A673 (cell line): ENCODE measurements around the gene XRCC3. TPM values are rescaled to one million over a fixed set of nuclear protein-coding genes. Genes with fewer than 3 reads are reported as not detected.

Source experiments
- BruUV-seq: library from RNA; stranded (reverse); fragments of 400-500 nt; replicated peaks from 2 replicates; lab custom pipeline; 2021; lab: Mats Ljungman, UMichigan
- CTCF ChIA-PET: fragments of 300-600 bp; sonication (Branson Sonifier 250); formaldehyde crosslinking; loops from one replicate; lab custom pipeline; 2022; ENCODE audit warnings: antibody characterized with exemption; lab: Charles Lee
- POLR2A ChIA-PET: fragments of 300-600 bp; sonication (Branson Sonifier 250); formaldehyde crosslinking; loops from one replicate; lab custom pipeline; 2022; ENCODE audit warnings: antibody characterized with exemption; ENCODE audit not compliant: low non-redundant PET; lab: Charles Lee
- DNase-seq: peaks from one replicate; pipeline ENCODE4 v3.0.0-alpha.2; 2015; ENCODE audit warnings: low spot score
- H3K27ac ChIP-seq: fragments of 200-600 bp; sonication (generic); 2 replicates; pipeline ENCODE4 v1.5.1; 2016; ENCODE audit warnings: mixed run types, low read depth, mild to moderate bottlenecking, mixed read lengths, antibody characterized with exemption, low read length; ENCODE audit not compliant: poor library complexity, severe bottlenecking
- H3K27me3 ChIP-seq: fragments of 200-600 bp; sonication (generic); replicated peaks from 2 replicates; pipeline ENCODE4 v1.6.1; 2017; ENCODE audit warnings: mixed run types, low read depth, mild to moderate bottlenecking, mixed read lengths, antibody characterized with exemption, low read length; ENCODE audit not compliant: insufficient read depth, poor library complexity
- H3K36me3 ChIP-seq: fragments of 200-600 bp; sonication (generic); 2 replicates; pipeline ENCODE4 v1.6.1; 2016; ENCODE audit warnings: mixed run types, mild to moderate bottlenecking, mixed read lengths, antibody characterized with exemption, low read length; ENCODE audit not compliant: insufficient read depth, poor library complexity, severe bottlenecking
- H3K4me1 ChIP-seq: fragments of 200-600 bp; sonication (generic); 2 replicates; pipeline ENCODE4 v1.6.1; 2017; ENCODE audit warnings: mixed run types, mild to moderate bottlenecking, mixed read lengths, antibody characterized with exemption, low read length; ENCODE audit not compliant: insufficient read depth, poor library complexity, severe bottlenecking
- H3K4me3 ChIP-seq: fragments of 200-600 bp; sonication (generic); 2 replicates; pipeline ENCODE4 v1.5.1; 2016; ENCODE audit warnings: low read depth, mixed run types, mild to moderate bottlenecking, mixed read lengths, low read length; ENCODE audit not compliant: poor library complexity, severe bottlenecking
- H3K9me3 ChIP-seq: fragments of 200-600 bp; sonication (generic); 2 replicates; pipeline ENCODE4 v1.6.1; 2016; ENCODE audit warnings: mixed run types, low read depth, mild to moderate bottlenecking, mixed read lengths, antibody characterized with exemption, low read length; ENCODE audit not compliant: poor library complexity, severe bottlenecking
- CTCF ChIP-seq: fragments of 300-800, 200-600 bp; sonication (generic); conservative IDR thresholded peaks from 2 replicates; pipeline ENCODE4 v1.5.1; 2017; ENCODE audit warnings: low read depth, mild to moderate bottlenecking, antibody characterized with exemption, low read length, moderate library complexity, mixed read lengths
- EZH2 ChIP-seq: fragments of 200-600 bp; sonication (generic); IDR thresholded peaks from 2 replicates; pipeline ENCODE4 v1.6.1; 2017; ENCODE audit warnings: borderline replicate concordance, low read depth, mild to moderate bottlenecking, mixed read lengths, antibody characterized with exemption, low read length; ENCODE audit not compliant: poor library complexity, severe bottlenecking
- intact Hi-C: fragments of 100-400 bp; cut with micrococcal nuclease; formaldehyde crosslinking; loops from one replicate; pipeline ENCODE4 v1.10.0; 2022; ENCODE audit not compliant: unreplicated experiment
- total RNA-seq: library from RNA; stranded (reverse); gene quantifications from 2 replicates; pipeline ENCODE4 v1.2.3, GENCODE V29; 2021

Gene XRCC3
- total RNA-seq, 1 experiment from 2014 or later: 91.8 TPM

GRCh38 chr14:103707329-103708263, 7.7 kb downstream of the XRCC3 start:
- intact Hi-C loops: no loop called here
- TF ChIP-seq CTCF (no peak), EZH2 (no peak)
- Histone ChIP-seq H3K4me3 (no peak overlapping the region), H3K27me3 (no peaks in the 10 kb centered on the region), H3K36me3 (peaks cover 75% of the 10 kb centered on the region), H3K4me1 (peaks cover 28% of the 10 kb centered on the region), H3K27ac (no peak overlapping the region), H3K9me3 (no peaks in the 10 kb centered on the region)
- ChIA-PET POLR2A (no interaction called here), CTCF (no interaction called here)
- DNase-seq: no peak
- BruUV-seq: no TSS peak

GRCh38 chr14:103706551-103707328, 8.5 kb downstream of the XRCC3 start:
- TF ChIP-seq EZH2: no peak
- no peak for TF ChIP-seq CTCF
- CTCF ChIA-PET: no interaction called here
- Histone ChIP-seq H3K9me3 (no peaks in the 10 kb centered on the region), H3K27ac (peak overlapping the region; percentile 67), H3K4me1 (peaks cover 21% of the 10 kb centered on the region), H3K27me3 (no peaks in the 10 kb centered on the region), H3K36me3 (peaks cover 82% of the 10 kb centered on the region), H3K4me3 (no peak overlapping the region)
- no peak for DNase-seq
- BruUV-seq: no TSS peak
- intact Hi-C loops: no loop called here
- POLR2A ChIA-PET: no interaction called here

- BruUV-seq: no TSS peak
- Histone ChIP-seq H3K9me3 (no peaks in the 10 kb centered on the region), H3K27ac (peak overlapping the region; percentile 67), H3K4me3 (no peak overlapping the region), H3K36me3 (peaks cover 88% of the 10 kb centered on the region), H3K4me1 (peaks cover 11% of the 10 kb centered on the region), H3K27me3 (no peaks in the 10 kb centered on the region)
- TF ChIP-seq EZH2 (no peak), CTCF (no peak)
- POLR2A ChIA-PET: no interaction called here
- CTCF ChIA-PET: no interaction called here
- no peak for DNase-seq
- intact Hi-C loops: no loop called here
Measured at GRCh38 chr14:103705504-103706284, 9.6 kb downstream of the XRCC3 start.
